GM21515 (cell line): Measurements from ENCODE around the gene FUT1.
"Not testable (repeated sequence)": the region's sequence is repeated elsewhere in the genome, so short reads cannot be mapped to it uniquely, and the experiment has no call there.

Experiments used
- ATAC-seq: cut with Tn5 transposase; IDR thresholded peaks from one replicate; pipeline ENCODE4 v1.9.1; 2021; ENCODE audit not compliant: unreplicated experiment

The FUT1 gene

GRCh38 chr19:48768994-48769713, 16.7 kb upstream of the FUT1 start:
- no peak for ATAC-seq

- ATAC-seq, result not testable (repeated sequence)
Measured at GRCh38 chr19:48768171-48768753, 15.8 kb upstream of the FUT1 start.

- ATAC-seq, result not testable (repeated sequence)
Measured at GRCh38 chr19:48765816-48766215, 13.4 kb upstream of the FUT1 start.

- ATAC-seq, result no peak
Measured at GRCh38 chr19:48760504-48761205, 8.2 kb upstream of the FUT1 start.

GRCh38 chr19:48757741-48758144, 5.3 kb upstream of the FUT1 start:
- ATAC-seq, result no peak

GRCh38 chr19:48757089-48757675, 4.7 kb upstream of the FUT1 start:
- ATAC-seq, result no peak

GRCh38 chr19:48756686-48757085, 4.2 kb upstream of the FUT1 start:
- no peak for ATAC-seq

- no peak for ATAC-seq
Measured at GRCh38 chr19:48756212-48756611, 3.8 kb upstream of the FUT1 start.

- no peak for ATAC-seq
Measured at GRCh38 chr19:48755787-48756186, 3.3 kb upstream of the FUT1 start.

- no peak for ATAC-seq
Measured at GRCh38 chr19:48755084-48755641, 2.7 kb upstream of the FUT1 start, which contains the start of gene FGF21. TSS of gene FGF21 (plus strand) at chr19:48755524. CDS start at chr19:48756237, 713 bp downstream.

- no peak for ATAC-seq
Measured at GRCh38 chr19:48751845-48752495, 471 bp downstream of the FUT1 start.

- no peak for ATAC-seq
Measured at GRCh38 chr19:48750771-48751504, 1.5 kb downstream of the FUT1 start.

- ATAC-seq, result no peak
Measured at GRCh38 chr19:48750351-48750750, 2.1 kb downstream of the FUT1 start.

GRCh38 chr19:48749571-48750198, 2.8 kb downstream of the FUT1 start:
- ATAC-seq, result no peak

GRCh38 chr19:48746738-48747575, 5.5 kb downstream of the FUT1 start, which contains the start of gene IZUMO1:
TSS of gene IZUMO1 (minus strand) at chr19:48746909. CDS start at chr19:48745859, 1,050 bp downstream.
- no peak for ATAC-seq

- ATAC-seq, result no peak
Measured at GRCh38 chr19:48746110-48746509, 6.3 kb downstream of the FUT1 start.

- no peak for ATAC-seq
Measured at GRCh38 chr19:48745208-48745995, 7.0 kb downstream of the FUT1 start.

GRCh38 chr19:48742096-48742495, 10.3 kb downstream of the FUT1 start:
- ATAC-seq, result no peak
